Esophagus muscularis mucosa (tissue), 3 donors: Measurements from ENCODE around the gene MEIOB.

Experiments used
- POLR2A ChIP-seq: fragments of 450-650 bp; IDR thresholded peaks from one replicate; pipeline ENCODE4 v1.6.1; 2017; ENCODE audit warnings: antibody characterized with exemption, moderate library complexity, mild to moderate bottlenecking, low read depth
- TF ChIP-seq, protein P1 (sequence below), 3 experiments: fragments of 200-600 bp in 2 of 3; fragments of 450-650 bp in 1 of 3; sonication (generic) in 2 of 3; IDR thresholded peaks; one replicate each; pipeline ENCODE4 v1.5.1; 2017 to 2019; ENCODE audit warnings: antibody characterized with exemption in 3 of 3, mild to moderate bottlenecking in 2 of 3, moderate library complexity in 1 of 3

DNA sequence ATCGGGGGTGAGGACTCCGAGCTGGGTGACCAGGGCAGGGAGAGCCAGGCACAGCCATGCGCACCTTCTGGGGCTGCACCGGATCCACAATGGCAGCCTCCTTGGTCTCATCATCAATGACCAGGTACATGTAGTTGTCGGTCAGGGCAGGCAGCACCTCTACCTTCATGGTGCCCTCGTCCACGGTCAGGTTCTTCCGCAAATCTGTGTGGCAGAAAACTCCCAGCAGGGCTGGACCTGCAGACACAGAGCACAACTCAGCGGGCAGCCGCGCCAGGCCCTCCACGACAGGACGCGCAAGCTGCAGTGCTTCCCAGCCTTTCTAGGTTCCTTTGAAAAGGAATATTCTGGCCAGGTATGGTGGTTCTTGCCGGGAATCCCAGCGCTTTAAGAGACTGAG is 49.2 kb downstream of the MEIOB start:
- TF ChIP-seq, protein P1, sequence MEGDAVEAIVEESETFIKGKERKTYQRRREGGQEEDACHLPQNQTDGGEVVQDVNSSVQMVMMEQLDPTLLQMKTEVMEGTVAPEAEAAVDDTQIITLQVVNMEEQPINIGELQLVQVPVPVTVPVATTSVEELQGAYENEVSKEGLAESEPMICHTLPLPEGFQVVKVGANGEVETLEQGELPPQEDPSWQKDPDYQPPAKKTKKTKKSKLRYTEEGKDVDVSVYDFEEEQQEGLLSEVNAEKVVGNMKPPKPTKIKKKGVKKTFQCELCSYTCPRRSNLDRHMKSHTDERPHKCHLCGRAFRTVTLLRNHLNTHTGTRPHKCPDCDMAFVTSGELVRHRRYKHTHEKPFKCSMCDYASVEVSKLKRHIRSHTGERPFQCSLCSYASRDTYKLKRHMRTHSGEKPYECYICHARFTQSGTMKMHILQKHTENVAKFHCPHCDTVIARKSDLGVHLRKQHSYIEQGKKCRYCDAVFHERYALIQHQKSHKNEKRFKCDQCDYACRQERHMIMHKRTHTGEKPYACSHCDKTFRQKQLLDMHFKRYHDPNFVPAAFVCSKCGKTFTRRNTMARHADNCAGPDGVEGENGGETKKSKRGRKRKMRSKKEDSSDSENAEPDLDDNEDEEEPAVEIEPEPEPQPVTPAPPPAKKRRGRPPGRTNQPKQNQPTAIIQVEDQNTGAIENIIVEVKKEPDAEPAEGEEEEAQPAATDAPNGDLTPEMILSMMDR (IDR thresholded peaks at IDR 0.05), result no peak
- no peak for TF ChIP-seq POLR2A
